ENCODE measurements around the gene NADSYN1. TPM values are rescaled to one million over a fixed set of nuclear protein-coding genes. Genes with fewer than 3 reads are reported as not detected.
"Not testable (repeated sequence)": the region's sequence is repeated elsewhere in the genome, so short reads cannot be mapped to it uniquely, and the experiment has no call there.

The NADSYN1 gene
- total RNA-seq, 1 donor from 2014 or later = 45.1 TPM

DNA sequence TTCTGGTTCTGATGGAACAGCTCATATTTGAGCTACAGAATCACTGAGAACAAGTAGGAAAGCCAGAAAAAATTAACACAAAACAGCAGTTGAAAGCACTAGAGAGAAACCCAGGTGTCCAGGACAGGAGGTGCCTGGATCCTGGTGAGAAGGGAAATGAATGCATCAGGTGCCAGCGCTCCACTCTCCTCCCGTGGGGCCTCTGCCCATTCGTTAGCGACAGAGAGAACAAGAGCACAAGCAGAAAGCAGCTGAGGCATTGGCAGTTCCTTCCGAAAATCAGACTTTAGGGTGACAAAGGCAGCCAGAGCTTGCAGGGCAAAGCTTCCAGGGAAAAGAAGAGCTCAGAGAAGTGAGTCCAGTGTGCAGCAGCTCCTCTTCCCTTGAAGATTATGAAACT is 54.1 kb downstream of the NADSYN1 start:
- Mint-ChIP-seq H3K9me3 (peaks cover 19% of the 10 kb centered on the region), H3K4me3 (no peak overlapping the region), H3K4me1 (peaks cover 9% of the 10 kb centered on the region), H3K36me3 (ENCODE audit: low read depth) (peaks cover 33% of the 10 kb centered on the region), H3K27me3 (ENCODE audit: low read depth) (no peaks in the 10 kb centered on the region), H3K27ac (ENCODE audit: unreplicated experiment) (no peak overlapping the region)
- no peak for DNase-seq (ENCODE audit: low read depth, low spot score)
- TF ChIP-seq, protein P1, sequence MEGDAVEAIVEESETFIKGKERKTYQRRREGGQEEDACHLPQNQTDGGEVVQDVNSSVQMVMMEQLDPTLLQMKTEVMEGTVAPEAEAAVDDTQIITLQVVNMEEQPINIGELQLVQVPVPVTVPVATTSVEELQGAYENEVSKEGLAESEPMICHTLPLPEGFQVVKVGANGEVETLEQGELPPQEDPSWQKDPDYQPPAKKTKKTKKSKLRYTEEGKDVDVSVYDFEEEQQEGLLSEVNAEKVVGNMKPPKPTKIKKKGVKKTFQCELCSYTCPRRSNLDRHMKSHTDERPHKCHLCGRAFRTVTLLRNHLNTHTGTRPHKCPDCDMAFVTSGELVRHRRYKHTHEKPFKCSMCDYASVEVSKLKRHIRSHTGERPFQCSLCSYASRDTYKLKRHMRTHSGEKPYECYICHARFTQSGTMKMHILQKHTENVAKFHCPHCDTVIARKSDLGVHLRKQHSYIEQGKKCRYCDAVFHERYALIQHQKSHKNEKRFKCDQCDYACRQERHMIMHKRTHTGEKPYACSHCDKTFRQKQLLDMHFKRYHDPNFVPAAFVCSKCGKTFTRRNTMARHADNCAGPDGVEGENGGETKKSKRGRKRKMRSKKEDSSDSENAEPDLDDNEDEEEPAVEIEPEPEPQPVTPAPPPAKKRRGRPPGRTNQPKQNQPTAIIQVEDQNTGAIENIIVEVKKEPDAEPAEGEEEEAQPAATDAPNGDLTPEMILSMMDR (conservative IDR thresholded peaks at IDR 0.05) = no peak

DNA sequence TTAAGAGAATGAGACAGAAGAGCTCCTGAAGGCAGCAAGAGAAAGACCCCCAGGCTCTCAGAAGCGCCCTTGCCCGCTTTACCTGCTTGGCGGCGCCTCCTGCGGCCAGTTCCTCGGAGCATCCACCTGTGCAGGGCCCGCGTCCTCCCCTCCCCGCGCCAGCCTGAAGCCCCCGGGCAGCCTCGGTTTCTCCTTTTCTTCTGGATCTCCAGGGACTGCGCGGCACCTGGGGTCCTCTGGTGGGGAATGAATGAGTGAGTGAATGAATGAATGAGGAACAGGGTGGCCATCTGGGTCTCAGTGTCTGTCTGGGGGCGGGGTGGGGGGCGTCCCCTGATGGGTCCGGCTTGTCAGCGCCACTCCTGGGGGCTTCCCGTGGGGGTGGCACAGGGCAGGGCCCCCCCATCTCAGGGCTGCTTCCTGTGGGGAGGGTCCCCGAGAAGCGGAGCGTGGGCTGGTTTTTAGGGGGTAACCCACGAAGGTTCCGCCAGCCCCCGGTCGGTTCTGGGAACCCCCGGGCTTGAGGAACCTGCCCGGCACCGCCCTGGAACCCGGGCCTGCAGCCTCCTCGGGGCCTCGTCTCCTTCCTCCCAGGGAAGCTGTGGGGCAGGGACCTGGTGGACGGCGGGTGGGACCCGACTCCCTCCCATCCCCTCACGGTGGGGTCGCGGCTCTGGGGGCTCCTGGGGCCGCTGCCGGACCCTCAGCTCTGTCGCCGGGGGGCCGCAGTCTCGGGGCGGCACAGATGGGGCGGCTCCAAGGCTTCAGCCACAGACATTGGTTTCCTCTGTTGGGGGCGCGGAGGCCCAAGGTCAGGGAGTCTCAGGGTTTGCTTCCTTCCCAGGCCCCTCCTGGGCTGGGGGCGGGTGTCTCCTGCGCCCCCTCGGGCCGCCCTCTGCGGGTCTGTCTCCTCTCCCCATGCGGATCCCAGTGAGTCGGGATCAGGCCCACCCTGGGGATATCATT is 65.8 kb downstream of the NADSYN1 start:
- no peak for DNase-seq (ENCODE audit: low read depth, low spot score)
- H3K36me3 Mint-ChIP-seq (ENCODE audit: low read depth) = peaks cover 4% of the 10 kb centered on the region
- H3K27me3 Mint-ChIP-seq (ENCODE audit: low read depth) = no peaks in the 10 kb centered on the region
- no peak overlapping the region for H3K27ac Mint-ChIP-seq (ENCODE audit: unreplicated experiment)
- H3K4me3 Mint-ChIP-seq = no peak overlapping the region
- no peaks in the 10 kb centered on the region for H3K4me1 Mint-ChIP-seq
- peaks cover 4% of the 10 kb centered on the region for H3K9me3 Mint-ChIP-seq
- TF ChIP-seq, protein P1 (conservative IDR thresholded peaks at IDR 0.05) = no peak

DNA sequence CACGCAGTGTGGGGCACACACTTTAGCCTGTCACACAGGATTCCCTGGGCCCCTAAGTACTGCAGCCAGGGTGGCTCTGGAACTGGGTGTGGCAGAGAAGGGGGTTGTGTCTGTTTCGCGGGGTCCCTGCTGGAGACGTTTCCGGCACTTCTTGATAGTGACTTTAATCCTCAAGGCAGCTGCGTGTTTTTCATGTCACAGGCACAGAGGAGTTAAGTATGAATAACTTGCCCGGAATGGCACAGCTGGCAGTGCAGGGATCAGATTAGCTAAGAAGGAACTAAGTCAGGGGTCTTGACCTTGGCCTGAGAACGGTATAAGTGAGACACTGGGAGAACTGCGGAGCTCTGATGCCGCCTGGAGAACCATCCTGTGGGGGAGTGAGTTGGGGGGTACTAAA is 66.5 kb downstream of the NADSYN1 start:
- Mint-ChIP-seq H3K9me3 (peaks cover 4% of the 10 kb centered on the region), H3K36me3 (ENCODE audit: low read depth) (peaks cover 4% of the 10 kb centered on the region), H3K4me1 (no peaks in the 10 kb centered on the region), H3K27me3 (ENCODE audit: low read depth) (no peaks in the 10 kb centered on the region), H3K4me3 (no peak overlapping the region), H3K27ac (ENCODE audit: unreplicated experiment) (no peak overlapping the region)
- no peak for DNase-seq (ENCODE audit: low read depth, low spot score)
- TF ChIP-seq, protein P1 (conservative IDR thresholded peaks at IDR 0.05) = no peak

DNA sequence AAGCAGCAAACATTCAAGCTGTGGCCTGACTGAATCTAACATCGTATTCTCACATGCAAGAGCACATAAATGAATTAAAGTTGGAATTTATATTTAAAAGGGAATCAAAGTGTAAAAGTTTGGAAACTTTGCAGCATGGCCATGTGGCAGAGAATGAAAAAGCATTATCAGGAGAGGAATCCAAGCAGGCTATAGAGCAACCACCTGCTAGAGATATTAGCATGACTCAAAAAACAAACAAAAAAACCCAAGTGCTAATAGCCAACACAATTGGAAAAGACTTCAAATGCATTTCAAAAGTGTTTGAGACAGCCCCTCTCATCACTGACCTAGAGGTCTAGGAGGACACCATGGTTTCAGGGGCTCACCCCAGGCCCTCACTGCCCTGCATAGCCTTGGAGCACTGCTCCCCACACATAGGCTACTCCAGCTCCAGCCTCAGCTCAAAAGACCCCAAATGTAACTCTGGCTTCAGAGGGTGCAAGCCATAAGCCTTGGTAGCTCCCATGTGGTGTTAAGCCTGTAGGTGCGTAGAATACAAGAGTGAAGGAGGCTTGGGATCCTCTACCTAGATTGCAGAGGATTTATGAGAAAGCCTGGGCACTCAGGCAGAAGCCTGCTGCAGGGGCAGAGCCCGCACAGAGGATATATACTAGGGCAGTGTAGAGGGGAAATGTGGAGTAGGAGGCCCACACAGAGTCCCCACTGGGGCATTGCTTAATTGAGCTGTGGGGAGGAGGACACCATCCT is 72.4 kb downstream of the NADSYN1 start:
- Mint-ChIP-seq H3K4me3 (no peak overlapping the region), H3K36me3 (ENCODE audit: low read depth) (peaks cover 4% of the 10 kb centered on the region), H3K27ac (ENCODE audit: unreplicated experiment) (no peak overlapping the region), H3K9me3 (peaks cover 4% of the 10 kb centered on the region), H3K27me3 (ENCODE audit: low read depth) (peaks cover 2% of the 10 kb centered on the region), H3K4me1 (no peaks in the 10 kb centered on the region)
- TF ChIP-seq, protein P1 (conservative IDR thresholded peaks at IDR 0.05) = no peak
- no peak for DNase-seq (ENCODE audit: low read depth, low spot score)

DNA sequence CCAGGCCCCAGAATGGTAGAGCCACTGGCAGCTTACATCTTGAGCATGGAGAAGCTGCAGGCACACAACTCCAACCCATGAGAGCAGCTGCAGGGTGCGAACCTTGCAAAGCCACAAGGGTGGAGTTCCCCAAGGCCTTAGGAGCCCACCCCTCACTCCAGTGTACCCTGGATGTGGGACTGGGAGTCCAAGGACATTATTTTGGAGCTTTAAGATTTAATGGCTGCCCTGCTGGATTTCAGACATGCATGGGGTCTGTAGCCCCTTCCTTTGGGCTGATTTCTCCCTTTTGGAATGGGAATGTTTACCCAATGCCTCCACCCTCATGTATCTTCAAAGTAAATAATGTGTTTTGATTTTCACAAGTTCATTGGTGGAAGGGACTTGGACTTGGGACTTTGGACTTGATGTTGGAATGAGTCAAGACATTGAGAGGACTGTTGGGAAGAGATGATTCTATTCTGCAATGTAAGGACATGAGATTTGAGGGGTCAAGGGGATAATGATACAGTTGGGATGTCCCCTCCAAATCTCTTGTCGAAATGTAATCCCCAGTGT is 73.0 kb downstream of the NADSYN1 start:
- Mint-ChIP-seq H3K36me3 (ENCODE audit: low read depth) (peaks cover 4% of the 10 kb centered on the region), H3K4me1 (no peaks in the 10 kb centered on the region), H3K4me3 (no peak overlapping the region), H3K27ac (ENCODE audit: unreplicated experiment) (no peak overlapping the region), H3K27me3 (ENCODE audit: low read depth) (peaks cover 2% of the 10 kb centered on the region), H3K9me3 (peaks cover 4% of the 10 kb centered on the region)
- DNase-seq (ENCODE audit: low read depth, low spot score) = no peak
- TF ChIP-seq, protein P1 (conservative IDR thresholded peaks at IDR 0.05) = no peak

DNA sequence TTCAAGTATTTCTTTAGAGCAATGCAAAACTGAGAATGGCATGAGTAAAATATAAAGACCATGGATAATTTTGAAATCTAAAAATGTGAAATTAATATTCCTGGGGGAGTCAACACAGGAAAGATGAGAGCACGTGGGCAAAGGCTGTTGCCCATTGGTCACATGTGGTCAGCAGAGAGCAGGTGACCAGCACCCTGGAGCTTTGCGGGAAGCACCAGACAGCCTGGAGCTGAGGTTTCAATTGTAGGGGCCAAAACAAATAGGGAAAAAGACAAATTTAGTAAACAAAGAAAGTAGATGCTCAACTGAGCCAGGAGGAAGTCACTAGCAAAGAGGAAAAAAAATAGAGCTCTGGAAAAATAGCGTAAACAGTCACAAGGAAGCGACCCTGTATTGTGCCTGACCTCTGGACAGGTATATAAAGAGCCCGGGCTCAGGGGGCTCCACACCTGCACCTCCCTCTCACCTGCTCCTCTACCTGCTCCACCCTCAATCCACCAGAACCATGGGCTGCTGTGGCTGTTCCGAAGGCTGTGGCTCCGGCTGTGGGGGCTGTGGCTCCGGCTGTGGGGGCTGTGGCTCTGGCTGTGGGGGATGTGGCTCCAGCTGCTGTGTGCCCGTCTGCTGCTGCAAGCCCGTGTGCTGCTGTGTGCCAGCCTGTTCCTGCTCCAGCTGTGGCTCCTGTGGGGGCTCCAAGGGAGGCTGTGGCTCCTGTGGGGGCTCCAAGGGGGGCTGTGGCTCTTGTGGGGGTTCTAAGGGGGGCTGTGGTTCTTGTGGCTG is 74.0 kb downstream of the NADSYN1 start, which contains the start of gene KRTAP5-7:
Gene KRTAP5-7 (plus strand): TSS at position 472 of the 780 bp plus-strand sequence. CDS start 34 bp downstream, at position 506.
- not testable (repeated sequence) for H3K4me3 Mint-ChIP-seq; H3K27me3 Mint-ChIP-seq (ENCODE audit: low read depth); H3K27ac Mint-ChIP-seq (ENCODE audit: unreplicated experiment); H3K36me3 Mint-ChIP-seq (ENCODE audit: low read depth); H3K9me3 Mint-ChIP-seq; H3K4me1 Mint-ChIP-seq; DNase-seq (ENCODE audit: low read depth, low spot score)
